ENCODE measurements around the gene KLHL40. TPM values are rescaled to one million over a fixed set of nuclear protein-coding genes. Genes with fewer than 3 reads are reported as not detected.

Gene KLHL40
- polyA plus RNA-seq, 1 donor (not counting 4 experiments of a cell fraction or from before 2014, with no cell fraction given) = not detected

DNA sequence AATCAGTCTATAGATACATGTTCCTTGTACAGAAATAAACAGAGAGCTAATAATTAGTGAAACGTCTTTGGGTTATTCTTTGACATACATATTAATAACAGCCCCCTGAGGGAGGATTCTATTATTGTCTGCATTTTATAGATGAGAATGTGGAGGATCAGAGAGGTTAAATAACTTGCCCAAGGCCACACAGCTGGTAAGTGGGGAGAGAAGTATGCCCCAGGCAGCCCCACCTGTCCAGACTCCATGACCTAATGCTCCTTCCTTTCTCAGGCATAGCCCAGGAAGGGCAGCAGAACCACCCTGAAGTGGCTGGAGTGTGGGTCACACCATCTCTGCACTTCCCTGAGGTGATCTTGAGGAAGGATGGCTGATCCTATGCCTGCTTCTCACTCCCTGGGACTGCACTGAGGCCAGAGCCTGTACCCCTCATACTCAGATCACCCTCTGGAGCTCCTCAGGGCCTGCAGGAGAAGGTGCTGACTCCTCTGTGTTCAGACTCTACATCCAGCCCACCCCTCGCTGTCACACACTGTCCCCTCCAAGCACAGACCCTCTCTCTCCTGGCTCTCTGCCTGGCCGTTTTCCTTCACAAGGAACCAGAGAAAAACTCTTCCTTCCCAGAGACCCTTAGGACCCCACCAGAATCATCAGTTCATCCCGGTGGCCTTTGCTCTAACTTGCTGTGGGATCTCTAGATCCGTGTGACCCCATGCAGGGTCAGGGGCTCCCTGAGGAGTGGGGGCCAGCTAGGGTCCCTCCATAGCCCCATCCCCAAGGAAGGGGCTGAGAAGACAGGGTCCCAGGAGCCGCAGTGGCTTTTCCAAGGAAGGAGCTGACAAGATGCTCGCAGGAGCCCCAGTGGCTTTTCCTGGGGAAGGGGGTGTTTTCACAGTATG, 21.6 kb downstream of the KLHL40 start:
- no peaks in the 10 kb centered on the region for H3K9me1 ChIP-seq (ENCODE audit: control insufficient read depth, extremely low read depth, insufficient read depth, low read length)
- no peaks in the 10 kb centered on the region for H3K27me3 ChIP-seq (ENCODE audit: control insufficient read depth, extremely low read depth, insufficient read depth, low read length)
- H2AFZ ChIP-seq (ENCODE audit: control insufficient read depth, low read length) = no peak overlapping the region
- no peak for FAIRE-seq
- H3K9me3 ChIP-seq (ENCODE audit: control insufficient read depth, low read depth, low read length) = no peaks in the 10 kb centered on the region
- TF ChIP-seq, protein P1, sequence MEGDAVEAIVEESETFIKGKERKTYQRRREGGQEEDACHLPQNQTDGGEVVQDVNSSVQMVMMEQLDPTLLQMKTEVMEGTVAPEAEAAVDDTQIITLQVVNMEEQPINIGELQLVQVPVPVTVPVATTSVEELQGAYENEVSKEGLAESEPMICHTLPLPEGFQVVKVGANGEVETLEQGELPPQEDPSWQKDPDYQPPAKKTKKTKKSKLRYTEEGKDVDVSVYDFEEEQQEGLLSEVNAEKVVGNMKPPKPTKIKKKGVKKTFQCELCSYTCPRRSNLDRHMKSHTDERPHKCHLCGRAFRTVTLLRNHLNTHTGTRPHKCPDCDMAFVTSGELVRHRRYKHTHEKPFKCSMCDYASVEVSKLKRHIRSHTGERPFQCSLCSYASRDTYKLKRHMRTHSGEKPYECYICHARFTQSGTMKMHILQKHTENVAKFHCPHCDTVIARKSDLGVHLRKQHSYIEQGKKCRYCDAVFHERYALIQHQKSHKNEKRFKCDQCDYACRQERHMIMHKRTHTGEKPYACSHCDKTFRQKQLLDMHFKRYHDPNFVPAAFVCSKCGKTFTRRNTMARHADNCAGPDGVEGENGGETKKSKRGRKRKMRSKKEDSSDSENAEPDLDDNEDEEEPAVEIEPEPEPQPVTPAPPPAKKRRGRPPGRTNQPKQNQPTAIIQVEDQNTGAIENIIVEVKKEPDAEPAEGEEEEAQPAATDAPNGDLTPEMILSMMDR (optimal IDR thresholded peaks at IDR 0.05 in 1 of 3, IDR thresholded peaks at IDR 0.05 in 1 of 3, conservative IDR thresholded peaks at IDR 0.05 in 1 of 3; ENCODE audit: extremely low read depth in 1 of 3, insufficient read depth in 2 of 3, low read length in 3 of 3) = no peak
- TF ChIP-seq EZH2 (IDR thresholded peaks at IDR 0.05; ENCODE audit: low read length) = no peak
- no peak overlapping the region for H3K4me2 ChIP-seq (ENCODE audit: control insufficient read depth, extremely low read depth, insufficient read depth, low read depth, low read length)
- H3K36me3 ChIP-seq (ENCODE audit: control insufficient read depth in 2 of 2, extremely low read depth in 1 of 2, insufficient read depth in 2 of 2, low read length in 2 of 2) = no peaks in the 10 kb centered on the region
- DNase-seq (ENCODE audit: low read depth, low spot score) = no peak
- dilution Hi-C loops (cut with MboI; ENCODE audit: extremely low pct_ligation_motif_present, low sequenced_read_pairs) = no loop called here
- no peak overlapping the region for H3K27ac ChIP-seq (ENCODE audit: control insufficient read depth, insufficient read depth, low read length)
- no peak overlapping the region for H3K4me3 ChIP-seq (ENCODE audit: control insufficient read depth in 2 of 3, extremely low read depth in 1 of 3, insufficient read depth in 2 of 3, low read depth in 1 of 3, low read length in 3 of 3)
- no peaks in the 10 kb centered on the region for H3K4me1 ChIP-seq (ENCODE audit: control insufficient read depth, extremely low read depth, insufficient read depth, low read length)
- peaks cover 4% of the 10 kb centered on the region for H4K20me1 ChIP-seq (ENCODE audit: control insufficient read depth, extremely low read depth, insufficient read depth, low read length)
- no peaks in the 10 kb centered on the region for H3K79me2 ChIP-seq (ENCODE audit: control insufficient read depth, insufficient read depth, low read length)
- H3K9ac ChIP-seq (ENCODE audit: control insufficient read depth, extremely low read depth, insufficient read depth, low read length) = no peak overlapping the region

DNA sequence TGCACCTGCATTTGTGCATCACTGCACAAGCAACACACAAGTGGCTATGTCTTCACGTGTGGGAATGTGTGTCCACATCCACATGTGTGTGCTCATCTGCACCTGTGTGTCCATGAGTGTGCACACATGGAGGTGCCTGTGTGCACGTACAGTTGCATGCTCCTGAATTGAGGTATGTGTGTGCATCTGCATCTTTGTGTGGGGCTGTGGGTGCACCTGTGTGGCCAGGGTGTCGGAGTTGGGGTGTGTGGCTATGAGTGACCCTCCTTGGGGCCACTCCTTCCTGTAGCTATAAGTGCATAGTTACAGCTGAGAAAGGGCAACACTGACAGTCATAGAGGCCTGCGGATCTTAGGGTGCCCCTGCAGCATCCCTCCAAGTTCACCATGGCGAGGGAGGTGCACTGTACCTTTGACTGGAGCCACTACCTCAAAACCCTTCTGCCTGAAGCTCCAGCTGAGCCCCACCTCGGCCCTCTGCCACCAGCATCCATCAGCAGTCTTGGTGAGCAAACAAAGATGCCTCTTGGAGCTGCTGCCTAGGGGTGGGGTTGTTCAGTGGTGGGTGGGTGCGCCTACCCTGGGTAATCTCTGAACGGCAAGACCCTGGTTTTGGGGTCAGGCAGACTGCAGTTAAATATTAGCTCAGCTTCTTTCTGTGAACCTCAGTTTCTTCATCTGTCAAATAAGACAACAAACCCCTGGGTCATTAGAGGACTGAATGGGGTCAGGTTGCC, 22.5 kb downstream of the KLHL40 start:
- TF ChIP-seq EZH2 (IDR thresholded peaks at IDR 0.05; ENCODE audit: low read length) = no peak
- TF ChIP-seq, protein P1 (optimal IDR thresholded peaks at IDR 0.05 in 1 of 3, IDR thresholded peaks at IDR 0.05 in 1 of 3, conservative IDR thresholded peaks at IDR 0.05 in 1 of 3; ENCODE audit: extremely low read depth in 1 of 3, insufficient read depth in 2 of 3, low read length in 3 of 3) = no peak
- FAIRE-seq (no peak), DNase-seq (ENCODE audit: low read depth, low spot score) (no peak)
- Histone ChIP-seq H2AFZ (ENCODE audit: control insufficient read depth, low read length) (no peak overlapping the region), H3K4me1 (ENCODE audit: control insufficient read depth, extremely low read depth, insufficient read depth, low read length) (no peaks in the 10 kb centered on the region), H3K9me3 (ENCODE audit: control insufficient read depth, low read depth, low read length) (no peaks in the 10 kb centered on the region), H3K27me3 (ENCODE audit: control insufficient read depth, extremely low read depth, insufficient read depth, low read length) (no peaks in the 10 kb centered on the region), H3K36me3 (ENCODE audit: control insufficient read depth in 2 of 2, extremely low read depth in 1 of 2, insufficient read depth in 2 of 2, low read length in 2 of 2) (no peaks in the 10 kb centered on the region), H3K9me1 (ENCODE audit: control insufficient read depth, extremely low read depth, insufficient read depth, low read length) (no peaks in the 10 kb centered on the region), H3K27ac (ENCODE audit: control insufficient read depth, insufficient read depth, low read length) (no peak overlapping the region), H3K4me2 (ENCODE audit: control insufficient read depth, extremely low read depth, insufficient read depth, low read depth, low read length) (no peak overlapping the region), H3K4me3 (ENCODE audit: control insufficient read depth in 2 of 3, extremely low read depth in 1 of 3, insufficient read depth in 2 of 3, low read depth in 1 of 3, low read length in 3 of 3) (no peak overlapping the region), H3K9ac (ENCODE audit: control insufficient read depth, extremely low read depth, insufficient read depth, low read length) (no peak overlapping the region), H4K20me1 (ENCODE audit: control insufficient read depth, extremely low read depth, insufficient read depth, low read length) (peaks cover 4% of the 10 kb centered on the region), H3K79me2 (ENCODE audit: control insufficient read depth, insufficient read depth, low read length) (no peaks in the 10 kb centered on the region)
- dilution Hi-C loops (cut with MboI; ENCODE audit: extremely low pct_ligation_motif_present, low sequenced_read_pairs) = no loop called here
